Measurements from ENCODE around the gene RPS14.

The RPS14 gene

DNA sequence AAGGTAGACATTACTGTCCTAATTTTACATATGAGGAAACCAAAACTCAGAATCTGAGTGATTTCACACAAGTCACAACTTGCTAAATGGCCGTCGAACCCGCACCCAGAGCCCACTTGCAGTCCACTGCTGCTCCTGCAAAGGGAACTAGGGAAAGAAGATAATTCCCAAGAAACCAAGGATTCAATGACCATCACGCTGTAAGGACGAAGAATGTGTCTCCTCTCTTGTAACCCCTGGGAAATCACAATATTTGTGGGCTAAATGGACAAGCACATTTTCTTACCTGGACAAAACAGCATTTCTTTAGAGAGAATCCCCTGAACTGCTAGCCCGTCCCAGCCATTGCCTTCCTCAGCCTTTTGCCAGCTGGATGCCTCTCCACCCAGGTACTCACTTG, 2.4 kb downstream of the RPS14 start:
- H3K27me3 ChIP-seq (replicated peaks) = no peaks in the 10 kb centered on the region
- H3K4me3 ChIP-seq (ENCODE audit: low read depth, low read length) = peak overlapping the region; percentile 96
- no peak for DNase-seq
- peaks cover 55% of the 10 kb centered on the region for H3K36me3 ChIP-seq (replicated peaks)
- no peak overlapping the region for H3K27ac ChIP-seq
- TF ChIP-seq, protein P1, sequence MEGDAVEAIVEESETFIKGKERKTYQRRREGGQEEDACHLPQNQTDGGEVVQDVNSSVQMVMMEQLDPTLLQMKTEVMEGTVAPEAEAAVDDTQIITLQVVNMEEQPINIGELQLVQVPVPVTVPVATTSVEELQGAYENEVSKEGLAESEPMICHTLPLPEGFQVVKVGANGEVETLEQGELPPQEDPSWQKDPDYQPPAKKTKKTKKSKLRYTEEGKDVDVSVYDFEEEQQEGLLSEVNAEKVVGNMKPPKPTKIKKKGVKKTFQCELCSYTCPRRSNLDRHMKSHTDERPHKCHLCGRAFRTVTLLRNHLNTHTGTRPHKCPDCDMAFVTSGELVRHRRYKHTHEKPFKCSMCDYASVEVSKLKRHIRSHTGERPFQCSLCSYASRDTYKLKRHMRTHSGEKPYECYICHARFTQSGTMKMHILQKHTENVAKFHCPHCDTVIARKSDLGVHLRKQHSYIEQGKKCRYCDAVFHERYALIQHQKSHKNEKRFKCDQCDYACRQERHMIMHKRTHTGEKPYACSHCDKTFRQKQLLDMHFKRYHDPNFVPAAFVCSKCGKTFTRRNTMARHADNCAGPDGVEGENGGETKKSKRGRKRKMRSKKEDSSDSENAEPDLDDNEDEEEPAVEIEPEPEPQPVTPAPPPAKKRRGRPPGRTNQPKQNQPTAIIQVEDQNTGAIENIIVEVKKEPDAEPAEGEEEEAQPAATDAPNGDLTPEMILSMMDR (IDR thresholded peaks at IDR 0.05; ENCODE audit: low read depth, low read length, missing control alignments) = no peak
- in situ Hi-C loops (cut with HindIII; ENCODE audit: low pct_ligation_motif_present, low sequenced_read_pairs) = no loop called here

GRCh38 chr5:150446583-150446982, 3.0 kb downstream of the RPS14 start:
- no peak overlapping the region for H3K27ac ChIP-seq
- TF ChIP-seq, protein P1 (IDR thresholded peaks at IDR 0.05; ENCODE audit: low read depth, low read length, missing control alignments) = no peak
- in situ Hi-C loops (cut with HindIII; ENCODE audit: low pct_ligation_motif_present, low sequenced_read_pairs) = no loop called here
- DNase-seq = no peak
- no peak overlapping the region for H3K4me3 ChIP-seq (ENCODE audit: low read depth, low read length)
- H3K36me3 ChIP-seq (replicated peaks) = peaks cover 57% of the 10 kb centered on the region
- no peaks in the 10 kb centered on the region for H3K27me3 ChIP-seq (replicated peaks)

DNA sequence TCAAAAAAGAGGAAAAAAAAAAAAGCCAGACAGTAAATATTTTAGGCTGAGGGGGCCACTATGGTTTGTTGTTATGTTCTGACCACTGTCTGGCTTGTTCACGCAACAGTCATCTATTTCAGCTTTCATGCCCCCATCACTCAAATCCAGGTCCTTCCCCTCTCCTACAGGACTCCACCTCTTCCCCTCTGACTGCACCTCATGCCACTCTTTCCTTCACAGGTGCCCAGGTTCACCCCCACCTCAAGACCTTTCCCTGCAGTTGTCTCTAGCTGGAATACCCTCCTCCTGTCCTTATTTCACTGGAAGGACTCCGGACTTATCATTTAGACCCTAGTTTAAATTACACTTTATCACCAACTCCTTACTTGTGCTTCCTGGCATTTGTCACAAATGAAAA, 3.5 kb downstream of the RPS14 start:
- in situ Hi-C loops (cut with HindIII; ENCODE audit: low pct_ligation_motif_present, low sequenced_read_pairs) = no loop called here
- Histone ChIP-seq H3K4me3 (ENCODE audit: low read depth, low read length) (no peak overlapping the region), H3K36me3 (replicated peaks) (peaks cover 57% of the 10 kb centered on the region), H3K27me3 (replicated peaks) (no peaks in the 10 kb centered on the region), H3K27ac (no peak overlapping the region)
- TF ChIP-seq, protein P1 (IDR thresholded peaks at IDR 0.05; ENCODE audit: low read depth, low read length, missing control alignments) = no peak
- no peak for DNase-seq

GRCh38 chr5:150444770-150445169, 4.8 kb downstream of the RPS14 start:
- in situ Hi-C loops (cut with HindIII; ENCODE audit: low pct_ligation_motif_present, low sequenced_read_pairs) = no loop called here
- TF ChIP-seq, protein P1 (IDR thresholded peaks at IDR 0.05; ENCODE audit: low read depth, low read length, missing control alignments) = no peak
- Histone ChIP-seq H3K27ac (no peak overlapping the region), H3K27me3 (replicated peaks) (no peaks in the 10 kb centered on the region), H3K4me3 (ENCODE audit: low read depth, low read length) (no peak overlapping the region), H3K36me3 (replicated peaks) (peaks cover 57% of the 10 kb centered on the region)
- DNase-seq = no peak

GRCh38 chr5:150443242-150444075, 6.1 kb downstream of the RPS14 start:
- in situ Hi-C loops (cut with HindIII; ENCODE audit: low pct_ligation_motif_present, low sequenced_read_pairs) = no loop called here
- no peak overlapping the region for H3K27ac ChIP-seq
- H3K4me3 ChIP-seq (ENCODE audit: low read depth, low read length) = no peak overlapping the region
- TF ChIP-seq, protein P1 (IDR thresholded peaks at IDR 0.05; ENCODE audit: low read depth, low read length, missing control alignments) = no peak
- no peaks in the 10 kb centered on the region for H3K27me3 ChIP-seq (replicated peaks)
- peaks cover 55% of the 10 kb centered on the region for H3K36me3 ChIP-seq (replicated peaks)
- DNase-seq = no peak

DNA sequence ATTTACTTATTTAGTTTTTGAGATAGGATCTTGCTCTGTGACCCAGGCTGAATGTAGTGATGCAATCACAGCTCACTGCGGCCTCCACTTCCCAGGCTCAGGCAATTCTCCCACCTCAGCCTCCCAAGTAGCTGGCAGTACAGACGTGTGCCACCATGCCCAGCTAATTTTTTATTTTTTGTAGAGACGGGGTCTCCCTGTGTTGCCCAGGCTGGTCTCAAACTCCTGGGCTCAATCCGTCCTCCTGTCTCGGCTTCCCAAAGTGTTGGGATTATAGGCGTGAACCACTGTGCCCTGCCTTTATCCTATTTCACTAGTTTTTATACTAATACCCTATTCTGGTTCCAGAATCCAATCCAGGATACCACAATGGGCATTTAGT, 6.8 kb downstream of the RPS14 start:
- DNase-seq = no peak
- H3K27ac ChIP-seq = no peak overlapping the region
- no peaks in the 10 kb centered on the region for H3K27me3 ChIP-seq (replicated peaks)
- in situ Hi-C loops (cut with HindIII; ENCODE audit: low pct_ligation_motif_present, low sequenced_read_pairs) = no loop called here
- H3K36me3 ChIP-seq (replicated peaks) = peaks cover 48% of the 10 kb centered on the region
- TF ChIP-seq, protein P1 (IDR thresholded peaks at IDR 0.05; ENCODE audit: low read depth, low read length, missing control alignments) = no peak
- no peak overlapping the region for H3K4me3 ChIP-seq (ENCODE audit: low read depth, low read length)
